22Rv1 (cell line): ENCODE results near the gene SFI1.

Source experiments
- CTCF ChIP-seq: fragments of 450-650 bp; IDR thresholded peaks from 2 replicates; pipeline ENCODE4 v1.5.1; 2017; ENCODE audit warnings: mild to moderate bottlenecking
- ZFX ChIP-seq: fragments of 450-650 bp; IDR thresholded peaks from 2 replicates; pipeline ENCODE4 v1.6.1; 2017; ENCODE audit warnings: antibody characterized with exemption, borderline replicate concordance

DNA sequence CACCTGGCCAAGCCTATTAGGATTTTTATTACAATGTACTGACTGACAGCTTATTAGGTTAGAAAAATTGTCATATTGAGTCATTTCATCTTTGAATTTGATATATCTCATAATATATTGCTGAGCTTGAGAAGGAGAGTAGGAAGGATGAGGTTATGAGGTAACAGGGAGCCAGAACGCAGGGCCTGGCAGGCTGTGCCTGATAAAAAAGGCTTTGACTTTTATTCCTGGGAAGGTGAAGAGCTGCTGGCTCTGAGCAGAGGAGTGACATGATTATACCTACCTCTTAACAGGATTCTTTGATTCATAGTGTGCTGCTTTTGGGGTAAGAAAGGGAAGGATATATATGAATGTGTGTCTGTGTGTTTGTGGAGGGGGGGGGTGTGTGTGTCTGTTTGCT is 70.9 kb downstream of the SFI1 start:
- TF ChIP-seq CTCF (no peak), ZFX (no peak)
